Measurements from ENCODE around the gene HINT3.
"Not testable (repeated sequence)": the region's sequence is repeated elsewhere in the genome, so short reads cannot be mapped to it uniquely, and the experiment has no call there.

DNA sequence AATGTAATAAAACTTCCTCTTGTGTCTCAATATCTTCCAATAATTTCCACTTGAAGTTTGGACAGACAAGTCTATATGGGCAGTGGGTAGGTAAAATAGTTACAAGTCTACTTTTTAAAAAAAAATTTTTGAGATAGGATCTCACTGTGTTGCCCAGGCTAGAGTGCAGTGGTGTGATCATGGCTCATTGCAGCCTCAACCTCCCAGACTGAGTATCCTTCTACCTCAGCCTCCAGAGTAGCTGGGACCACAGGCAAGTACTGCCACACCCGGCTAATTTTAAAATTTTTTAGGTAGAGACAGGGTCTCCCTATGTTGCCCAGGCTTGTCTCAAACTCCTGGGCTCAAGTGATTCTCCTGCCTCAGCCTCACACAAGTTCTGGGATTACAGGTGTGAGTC, 15.9 kb downstream of the HINT3 start:
- not testable (repeated sequence) for TF ChIP-seq ZNF446 (CRISPR knock-in tag; IDR thresholded peaks at IDR 0.05); NR3C1 (CRISPR knock-in tag; IDR thresholded peaks at IDR 0.05); ZNF724P (CRISPR knock-in tag; IDR thresholded peaks at IDR 0.05; ENCODE audit: borderline replicate concordance); ZEB1 (IDR thresholded peaks at IDR 0.05; ENCODE audit: insufficient replicate concordance, low read depth); FOXP1 (IDR thresholded peaks at IDR 0.05); FOXP1 (CRISPR knock-in tag; IDR thresholded peaks at IDR 0.05)
- TF ChIP-seq, protein P1, sequence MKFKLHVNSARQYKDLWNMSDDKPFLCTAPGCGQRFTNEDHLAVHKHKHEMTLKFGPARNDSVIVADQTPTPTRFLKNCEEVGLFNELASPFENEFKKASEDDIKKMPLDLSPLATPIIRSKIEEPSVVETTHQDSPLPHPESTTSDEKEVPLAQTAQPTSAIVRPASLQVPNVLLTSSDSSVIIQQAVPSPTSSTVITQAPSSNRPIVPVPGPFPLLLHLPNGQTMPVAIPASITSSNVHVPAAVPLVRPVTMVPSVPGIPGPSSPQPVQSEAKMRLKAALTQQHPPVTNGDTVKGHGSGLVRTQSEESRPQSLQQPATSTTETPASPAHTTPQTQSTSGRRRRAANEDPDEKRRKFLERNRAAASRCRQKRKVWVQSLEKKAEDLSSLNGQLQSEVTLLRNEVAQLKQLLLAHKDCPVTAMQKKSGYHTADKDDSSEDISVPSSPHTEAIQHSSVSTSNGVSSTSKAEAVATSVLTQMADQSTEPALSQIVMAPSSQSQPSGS (CRISPR knock-in tag; IDR thresholded peaks at IDR 0.05) = not testable (repeated sequence)
